NOMO-1 (cell line): Measurements from ENCODE around the gene LCOR.
A peak's percentile ranks its signal among the peaks of the same experiment; 100 is the strongest.
"Not testable (repeated sequence)": the region's sequence is repeated elsewhere in the genome, so short reads cannot be mapped to it uniquely, and the experiment has no call there.

ENCODE experiments used
- DNase-seq, 2 experiments: peaks; one replicate each; lab custom pipeline; 2025; ENCODE audit not compliant: unreplicated experiment in 2 of 2; lab: John Stamatoyannopoulos, UW

LCOR gene

GRCh38 chr10:96924861-96925260, 92.8 kb downstream of the LCOR start:
- no peak for DNase-seq

GRCh38 chr10:96930469-96930868, 98.4 kb downstream of the LCOR start:
- DNase-seq: no peak

GRCh38 chr10:96935148-96935547, 103.0 kb downstream of the LCOR start:
- DNase-seq: no peak

- no peak for DNase-seq
Observed at GRCh38 chr10:96935810-96936209, 103.7 kb downstream of the LCOR start.

GRCh38 chr10:96943161-96943560, 111.1 kb downstream of the LCOR start:
- not testable (repeated sequence) for DNase-seq

- no peak for DNase-seq
Observed at GRCh38 chr10:96947036-96947435, 114.9 kb downstream of the LCOR start.

- DNase-seq: no peak
Observed at GRCh38 chr10:96949039-96949683, 117.1 kb downstream of the LCOR start.

- no peak for DNase-seq
Observed at GRCh38 chr10:96951954-96952353, 119.9 kb downstream of the LCOR start.

- no peak for DNase-seq
Observed at GRCh38 chr10:96955794-96956193, 123.7 kb downstream of the LCOR start.

GRCh38 chr10:96958071-96958470, 126.0 kb downstream of the LCOR start:
- no peak for DNase-seq

GRCh38 chr10:96959733-96960132, 127.6 kb downstream of the LCOR start:
- DNase-seq: no peak

GRCh38 chr10:96960872-96961271, 128.8 kb downstream of the LCOR start:
- no peak for DNase-seq

- DNase-seq: no peak
Observed at GRCh38 chr10:96964131-96964530, 132.0 kb downstream of the LCOR start.

GRCh38 chr10:96967847-96968246, 135.7 kb downstream of the LCOR start:
- no peak for DNase-seq

- no peak for DNase-seq
Observed at GRCh38 chr10:96968682-96969423, 136.8 kb downstream of the LCOR start.

GRCh38 chr10:96971324-96971723, 139.2 kb downstream of the LCOR start:
- DNase-seq: no peak

GRCh38 chr10:96972264-96972663, 140.2 kb downstream of the LCOR start:
- DNase-seq: no peak

GRCh38 chr10:96973809-96974747, 142.0 kb downstream of the LCOR start:
- peak in 1 of 2 experiments; percentile 7 for DNase-seq

GRCh38 chr10:96975136-96975535, 143.0 kb downstream of the LCOR start:
- DNase-seq: no peak

GRCh38 chr10:96978621-96979154, 146.6 kb downstream of the LCOR start:
- DNase-seq: no peak
